A673 (cell line): Measurements from ENCODE around the gene APOL2. TPM values are rescaled to one million over a fixed set of nuclear protein-coding genes. Genes with fewer than 3 reads are reported as not detected.
"Not testable (repeated sequence)": the region's sequence is repeated elsewhere in the genome, so short reads cannot be mapped to it uniquely, and the experiment has no call there.

Experiments
- BruUV-seq: library from RNA; stranded (reverse); fragments of 400-500 nt; replicated peaks from 2 replicates; lab custom pipeline; 2021; lab: Mats Ljungman, UMichigan
- CTCF ChIA-PET: fragments of 300-600 bp; sonication (Branson Sonifier 250); formaldehyde crosslinking; loops from one replicate; lab custom pipeline; 2022; ENCODE audit warnings: antibody characterized with exemption; lab: Charles Lee
- POLR2A ChIA-PET: fragments of 300-600 bp; sonication (Branson Sonifier 250); formaldehyde crosslinking; loops from one replicate; lab custom pipeline; 2022; ENCODE audit warnings: antibody characterized with exemption; ENCODE audit not compliant: low non-redundant PET; lab: Charles Lee
- DNase-seq: peaks from one replicate; pipeline ENCODE4 v3.0.0-alpha.2; 2015; ENCODE audit warnings: low spot score
- H3K27ac ChIP-seq: fragments of 200-600 bp; sonication (generic); 2 replicates; pipeline ENCODE4 v1.5.1; 2016; ENCODE audit warnings: mixed run types, low read depth, mild to moderate bottlenecking, mixed read lengths, antibody characterized with exemption, low read length; ENCODE audit not compliant: poor library complexity, severe bottlenecking
- H3K27me3 ChIP-seq: fragments of 200-600 bp; sonication (generic); replicated peaks from 2 replicates; pipeline ENCODE4 v1.6.1; 2017; ENCODE audit warnings: mixed run types, low read depth, mild to moderate bottlenecking, mixed read lengths, antibody characterized with exemption, low read length; ENCODE audit not compliant: insufficient read depth, poor library complexity
- H3K36me3 ChIP-seq: fragments of 200-600 bp; sonication (generic); 2 replicates; pipeline ENCODE4 v1.6.1; 2016; ENCODE audit warnings: mixed run types, mild to moderate bottlenecking, mixed read lengths, antibody characterized with exemption, low read length; ENCODE audit not compliant: insufficient read depth, poor library complexity, severe bottlenecking
- H3K4me1 ChIP-seq: fragments of 200-600 bp; sonication (generic); 2 replicates; pipeline ENCODE4 v1.6.1; 2017; ENCODE audit warnings: mixed run types, mild to moderate bottlenecking, mixed read lengths, antibody characterized with exemption, low read length; ENCODE audit not compliant: insufficient read depth, poor library complexity, severe bottlenecking
- H3K4me3 ChIP-seq: fragments of 200-600 bp; sonication (generic); 2 replicates; pipeline ENCODE4 v1.5.1; 2016; ENCODE audit warnings: low read depth, mixed run types, mild to moderate bottlenecking, mixed read lengths, low read length; ENCODE audit not compliant: poor library complexity, severe bottlenecking
- H3K9me3 ChIP-seq: fragments of 200-600 bp; sonication (generic); 2 replicates; pipeline ENCODE4 v1.6.1; 2016; ENCODE audit warnings: mixed run types, low read depth, mild to moderate bottlenecking, mixed read lengths, antibody characterized with exemption, low read length; ENCODE audit not compliant: poor library complexity, severe bottlenecking
- EZH2 ChIP-seq: fragments of 200-600 bp; sonication (generic); IDR thresholded peaks from 2 replicates; pipeline ENCODE4 v1.6.1; 2017; ENCODE audit warnings: borderline replicate concordance, low read depth, mild to moderate bottlenecking, mixed read lengths, antibody characterized with exemption, low read length; ENCODE audit not compliant: poor library complexity, severe bottlenecking
- intact Hi-C: fragments of 100-400 bp; cut with micrococcal nuclease; formaldehyde crosslinking; loops from one replicate; pipeline ENCODE4 v1.10.0; 2022; ENCODE audit not compliant: unreplicated experiment
- total RNA-seq: library from RNA; stranded (reverse); gene quantifications from 2 replicates; pipeline ENCODE4 v1.2.3, GENCODE V29; 2021
- TF ChIP-seq, protein P1 (sequence below): fragments of 300-800, 200-600 bp; sonication (generic); conservative IDR thresholded peaks from 2 replicates; pipeline ENCODE4 v1.5.1; 2017; ENCODE audit warnings: low read depth, mild to moderate bottlenecking, antibody characterized with exemption, low read length, moderate library complexity, mixed read lengths

Gene APOL2
- total RNA-seq, 1 experiment from 2014 or later, result 45.1 TPM

DNA sequence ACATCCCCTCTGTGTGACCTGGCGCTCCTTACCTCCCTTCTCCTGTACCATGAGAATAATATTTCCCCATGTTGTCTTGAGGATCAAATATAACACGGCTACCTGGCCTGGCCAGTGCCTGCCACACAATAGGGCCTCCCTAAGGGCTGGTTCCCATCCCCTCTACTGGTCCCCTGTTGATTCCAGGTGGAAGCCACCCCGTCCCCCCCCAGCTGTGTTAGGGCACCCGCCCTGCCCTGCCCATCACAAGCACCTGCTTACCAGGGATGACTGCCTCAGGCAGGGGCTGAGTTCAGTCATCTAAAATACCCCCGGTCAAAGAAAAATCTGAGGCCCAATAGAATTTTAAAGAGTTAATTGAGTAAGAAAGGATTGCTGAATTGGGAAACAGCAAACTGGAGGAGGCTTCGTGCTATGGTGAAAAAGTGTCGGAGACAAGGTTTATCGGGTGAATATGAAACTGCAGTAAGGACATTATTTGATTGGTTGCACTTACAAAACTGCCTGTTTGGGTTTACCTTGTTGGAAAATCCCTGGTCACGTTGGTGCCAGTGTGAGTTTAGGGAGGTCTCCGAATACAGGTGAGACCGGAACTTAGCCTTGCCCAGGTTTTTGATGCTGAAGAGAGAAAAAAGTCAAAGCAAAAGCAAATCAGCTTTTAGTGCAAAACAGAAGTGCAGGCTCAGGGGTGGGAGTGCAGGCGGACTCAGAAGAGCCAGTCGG lies 18.8 kb upstream of the APOL2 start:
- BruUV-seq, result no TSS peak
- intact Hi-C loops, result no loop called here
- no peak for DNase-seq
- no peaks in the 10 kb centered on the region for H3K9me3 ChIP-seq
- TF ChIP-seq, protein P1, sequence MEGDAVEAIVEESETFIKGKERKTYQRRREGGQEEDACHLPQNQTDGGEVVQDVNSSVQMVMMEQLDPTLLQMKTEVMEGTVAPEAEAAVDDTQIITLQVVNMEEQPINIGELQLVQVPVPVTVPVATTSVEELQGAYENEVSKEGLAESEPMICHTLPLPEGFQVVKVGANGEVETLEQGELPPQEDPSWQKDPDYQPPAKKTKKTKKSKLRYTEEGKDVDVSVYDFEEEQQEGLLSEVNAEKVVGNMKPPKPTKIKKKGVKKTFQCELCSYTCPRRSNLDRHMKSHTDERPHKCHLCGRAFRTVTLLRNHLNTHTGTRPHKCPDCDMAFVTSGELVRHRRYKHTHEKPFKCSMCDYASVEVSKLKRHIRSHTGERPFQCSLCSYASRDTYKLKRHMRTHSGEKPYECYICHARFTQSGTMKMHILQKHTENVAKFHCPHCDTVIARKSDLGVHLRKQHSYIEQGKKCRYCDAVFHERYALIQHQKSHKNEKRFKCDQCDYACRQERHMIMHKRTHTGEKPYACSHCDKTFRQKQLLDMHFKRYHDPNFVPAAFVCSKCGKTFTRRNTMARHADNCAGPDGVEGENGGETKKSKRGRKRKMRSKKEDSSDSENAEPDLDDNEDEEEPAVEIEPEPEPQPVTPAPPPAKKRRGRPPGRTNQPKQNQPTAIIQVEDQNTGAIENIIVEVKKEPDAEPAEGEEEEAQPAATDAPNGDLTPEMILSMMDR, result no peak
- no peak for TF ChIP-seq EZH2
- H3K27me3 ChIP-seq, result no peaks in the 10 kb centered on the region
- CTCF ChIA-PET, result no interaction called here
- H3K36me3 ChIP-seq, result no peaks in the 10 kb centered on the region
- H3K27ac ChIP-seq, result no peak overlapping the region
- POLR2A ChIA-PET, result no interaction called here
- peaks cover 16% of the 10 kb centered on the region for H3K4me1 ChIP-seq
- H3K4me3 ChIP-seq, result no peak overlapping the region

DNA sequence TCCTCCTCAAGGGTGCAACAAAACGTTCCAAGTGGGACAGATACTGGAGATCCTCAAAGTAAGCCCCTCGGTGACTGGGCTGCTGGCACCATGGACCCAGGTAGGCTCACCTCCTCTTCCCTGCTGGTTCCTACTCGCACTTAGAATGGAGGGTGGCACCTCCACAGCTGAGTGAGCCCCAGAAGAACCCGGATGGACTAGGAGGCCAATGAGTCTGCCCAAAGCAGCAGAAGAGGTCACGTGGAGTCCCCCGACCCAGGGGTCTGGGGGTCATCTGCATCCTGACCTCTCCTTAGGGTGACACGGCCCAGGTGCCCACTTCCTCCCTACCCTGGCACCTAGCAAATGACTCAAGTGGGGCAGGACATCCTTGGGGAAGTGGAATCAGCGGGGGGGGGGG lies 18.0 kb upstream of the APOL2 start:
- H3K4me3 ChIP-seq, result no peak overlapping the region
- CTCF ChIA-PET, result no interaction called here
- peaks cover 16% of the 10 kb centered on the region for H3K4me1 ChIP-seq
- H3K9me3 ChIP-seq, result no peaks in the 10 kb centered on the region
- H3K27me3 ChIP-seq, result no peaks in the 10 kb centered on the region
- BruUV-seq, result no TSS peak
- DNase-seq, result no peak
- POLR2A ChIA-PET, result no interaction called here
- intact Hi-C loops, result no loop called here
- no peak overlapping the region for H3K27ac ChIP-seq
- H3K36me3 ChIP-seq, result no peaks in the 10 kb centered on the region
- TF ChIP-seq, protein P1, result no peak
- no peak for TF ChIP-seq EZH2

DNA sequence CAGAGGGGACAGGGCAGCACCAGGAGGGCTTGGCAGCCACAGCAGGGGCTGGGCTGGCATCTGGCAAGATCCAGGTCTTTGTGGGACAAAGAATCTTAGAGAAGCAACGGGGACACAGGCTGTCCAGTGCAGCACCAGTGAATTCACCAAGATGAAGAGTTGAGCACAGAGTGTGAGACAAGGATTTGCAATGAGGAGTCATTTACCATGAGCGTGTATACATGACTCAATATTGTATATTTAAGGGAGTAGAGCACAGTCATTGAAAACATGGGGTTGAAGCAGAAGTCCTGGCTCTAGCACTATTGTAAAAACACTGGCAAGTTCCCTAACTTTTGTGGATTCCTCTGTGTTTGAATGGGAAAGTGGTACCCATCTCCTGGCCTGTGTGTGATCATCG lies 17.2 kb upstream of the APOL2 start:
- ChIA-PET POLR2A (no interaction called here), CTCF (no interaction called here)
- no peak for TF ChIP-seq EZH2
- TF ChIP-seq, protein P1, result no peak
- BruUV-seq, result no TSS peak
- Histone ChIP-seq H3K27me3 (no peaks in the 10 kb centered on the region), H3K36me3 (no peaks in the 10 kb centered on the region), H3K9me3 (no peaks in the 10 kb centered on the region), H3K4me3 (no peak overlapping the region), H3K27ac (no peak overlapping the region), H3K4me1 (peaks cover 16% of the 10 kb centered on the region)
- DNase-seq, result no peak
- intact Hi-C loops, result no loop called here

DNA sequence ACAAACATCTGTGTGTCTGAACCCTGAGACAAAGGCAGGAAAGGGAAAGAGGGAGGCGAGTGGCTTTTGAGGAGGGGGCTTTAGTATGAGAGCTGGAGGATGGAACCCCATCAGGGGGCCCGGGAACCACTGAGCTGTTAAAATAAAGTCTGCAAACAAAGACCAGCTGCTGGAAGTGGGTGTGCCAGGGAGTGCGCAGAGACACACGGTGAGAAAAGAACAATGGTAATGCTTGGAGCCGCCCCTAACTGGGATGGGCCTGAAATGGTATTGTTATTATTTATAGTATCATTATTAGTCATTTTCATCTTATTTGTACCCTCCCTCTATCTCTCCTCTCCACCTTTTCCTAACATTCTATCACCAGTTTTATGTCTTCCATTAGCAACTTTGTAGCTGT lies 16.2 kb upstream of the APOL2 start:
- H3K4me1 ChIP-seq, result peaks cover 16% of the 10 kb centered on the region
- H3K4me3 ChIP-seq, H3K27ac ChIP-seq, intact Hi-C loops, CTCF ChIA-PET, BruUV-seq, POLR2A ChIA-PET, DNase-seq, H3K27me3 ChIP-seq, H3K36me3 ChIP-seq, H3K9me3 ChIP-seq: not testable (repeated sequence)
